Upper lobe of left lung (tissue), 4 donors: ENCODE measurements around the gene ADAMTSL5.

Source experiments
- EP300 ChIP-seq, 4 donors: sonication (generic); formaldehyde crosslinking; IDR thresholded peaks; one replicate each; pipeline ENCODE4 v1.5.1; 2017; ENCODE audit warnings: antibody characterized with exemption in 4 of 4, control low read depth in 2 of 4
- POLR2A ChIP-seq, 4 donors: fragments of 450-650 bp; IDR thresholded peaks; one replicate each; pipeline ENCODE4 v1.5.1; 2016 to 2017; ENCODE audit warnings: antibody characterized with exemption in 4 of 4, mild to moderate bottlenecking in 2 of 4
- POLR2AphosphoS5 ChIP-seq, 2 donors: sonication (generic); formaldehyde crosslinking; IDR thresholded peaks; one replicate each; pipeline ENCODE4 v1.5.1; 2017; ENCODE audit warnings: antibody characterized with exemption in 2 of 2
- TF ChIP-seq, protein P1 (sequence below), 6 experiments: fragments of 450-650 bp in 4 of 6; fragments of 200-600 bp in 2 of 6; sonication (generic) in 2 of 6; IDR thresholded peaks; one replicate each; pipeline ENCODE4 v1.5.1; 2016 to 2019; ENCODE audit warnings: antibody characterized with exemption in 6 of 6

- TF ChIP-seq, protein P1, sequence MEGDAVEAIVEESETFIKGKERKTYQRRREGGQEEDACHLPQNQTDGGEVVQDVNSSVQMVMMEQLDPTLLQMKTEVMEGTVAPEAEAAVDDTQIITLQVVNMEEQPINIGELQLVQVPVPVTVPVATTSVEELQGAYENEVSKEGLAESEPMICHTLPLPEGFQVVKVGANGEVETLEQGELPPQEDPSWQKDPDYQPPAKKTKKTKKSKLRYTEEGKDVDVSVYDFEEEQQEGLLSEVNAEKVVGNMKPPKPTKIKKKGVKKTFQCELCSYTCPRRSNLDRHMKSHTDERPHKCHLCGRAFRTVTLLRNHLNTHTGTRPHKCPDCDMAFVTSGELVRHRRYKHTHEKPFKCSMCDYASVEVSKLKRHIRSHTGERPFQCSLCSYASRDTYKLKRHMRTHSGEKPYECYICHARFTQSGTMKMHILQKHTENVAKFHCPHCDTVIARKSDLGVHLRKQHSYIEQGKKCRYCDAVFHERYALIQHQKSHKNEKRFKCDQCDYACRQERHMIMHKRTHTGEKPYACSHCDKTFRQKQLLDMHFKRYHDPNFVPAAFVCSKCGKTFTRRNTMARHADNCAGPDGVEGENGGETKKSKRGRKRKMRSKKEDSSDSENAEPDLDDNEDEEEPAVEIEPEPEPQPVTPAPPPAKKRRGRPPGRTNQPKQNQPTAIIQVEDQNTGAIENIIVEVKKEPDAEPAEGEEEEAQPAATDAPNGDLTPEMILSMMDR (IDR thresholded peaks at IDR 0.05): no peak
- no peak for TF ChIP-seq POLR2AphosphoS5 (IDR thresholded peaks at IDR 0.05)
- TF ChIP-seq EP300 (IDR thresholded peaks at IDR 0.05): no peak
- no peak for TF ChIP-seq POLR2A (IDR thresholded peaks at IDR 0.05)
Observed at GRCh38 chr19:1473085-1473851, 39.6 kb downstream of the ADAMTSL5 start.
